SH-SY5Y (cell line): ENCODE results near the gene FBXW7.

Experiments
- GATA2 ChIP-seq: IDR thresholded peaks from 2 replicates; pipeline ENCODE4 v1.6.1; 2011; ENCODE audit warnings: mild to moderate bottlenecking, low read depth, low read length
- GATA3 ChIP-seq: IDR thresholded peaks from 2 replicates; pipeline ENCODE4 v1.6.1; 2011; ENCODE audit warnings: low read depth, mild to moderate bottlenecking, low read length, moderate library complexity

GRCh38 chr4:152545088-152545487 is 9.2 kb upstream of the FBXW7 start:
- TF ChIP-seq GATA2 (no peak), GATA3 (no peak)
